ENCODE measurements around the gene C1orf167.

GRCh38 chr1:11753555-11754208 is 8.3 kb upstream of the C1orf167 start:
- TF ChIP-seq, protein P1, sequence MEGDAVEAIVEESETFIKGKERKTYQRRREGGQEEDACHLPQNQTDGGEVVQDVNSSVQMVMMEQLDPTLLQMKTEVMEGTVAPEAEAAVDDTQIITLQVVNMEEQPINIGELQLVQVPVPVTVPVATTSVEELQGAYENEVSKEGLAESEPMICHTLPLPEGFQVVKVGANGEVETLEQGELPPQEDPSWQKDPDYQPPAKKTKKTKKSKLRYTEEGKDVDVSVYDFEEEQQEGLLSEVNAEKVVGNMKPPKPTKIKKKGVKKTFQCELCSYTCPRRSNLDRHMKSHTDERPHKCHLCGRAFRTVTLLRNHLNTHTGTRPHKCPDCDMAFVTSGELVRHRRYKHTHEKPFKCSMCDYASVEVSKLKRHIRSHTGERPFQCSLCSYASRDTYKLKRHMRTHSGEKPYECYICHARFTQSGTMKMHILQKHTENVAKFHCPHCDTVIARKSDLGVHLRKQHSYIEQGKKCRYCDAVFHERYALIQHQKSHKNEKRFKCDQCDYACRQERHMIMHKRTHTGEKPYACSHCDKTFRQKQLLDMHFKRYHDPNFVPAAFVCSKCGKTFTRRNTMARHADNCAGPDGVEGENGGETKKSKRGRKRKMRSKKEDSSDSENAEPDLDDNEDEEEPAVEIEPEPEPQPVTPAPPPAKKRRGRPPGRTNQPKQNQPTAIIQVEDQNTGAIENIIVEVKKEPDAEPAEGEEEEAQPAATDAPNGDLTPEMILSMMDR (conservative IDR thresholded peaks at IDR 0.05; ENCODE audit: low read depth in 2 of 2) = no peak
- TF ChIP-seq ETS1 (IDR thresholded peaks at IDR 0.05) (no peak), EZH2 (IDR thresholded peaks at IDR 0.05; ENCODE audit: low read depth, unreplicated experiment) (no peak), POLR2AphosphoS5 (IDR thresholded peaks at IDR 0.05; ENCODE audit: low read depth) (no peak), REST (IDR thresholded peaks at IDR 0.05; ENCODE audit: unreplicated experiment) (no peak), CREB1 (CRISPR knock-in tag; IDR thresholded peaks at IDR 0.05; ENCODE audit: low read depth) (no peak), EZH2phosphoT487 (IDR thresholded peaks at IDR 0.05; ENCODE audit: unreplicated experiment) (no peak)
- TF ChIP-seq, protein P2, sequence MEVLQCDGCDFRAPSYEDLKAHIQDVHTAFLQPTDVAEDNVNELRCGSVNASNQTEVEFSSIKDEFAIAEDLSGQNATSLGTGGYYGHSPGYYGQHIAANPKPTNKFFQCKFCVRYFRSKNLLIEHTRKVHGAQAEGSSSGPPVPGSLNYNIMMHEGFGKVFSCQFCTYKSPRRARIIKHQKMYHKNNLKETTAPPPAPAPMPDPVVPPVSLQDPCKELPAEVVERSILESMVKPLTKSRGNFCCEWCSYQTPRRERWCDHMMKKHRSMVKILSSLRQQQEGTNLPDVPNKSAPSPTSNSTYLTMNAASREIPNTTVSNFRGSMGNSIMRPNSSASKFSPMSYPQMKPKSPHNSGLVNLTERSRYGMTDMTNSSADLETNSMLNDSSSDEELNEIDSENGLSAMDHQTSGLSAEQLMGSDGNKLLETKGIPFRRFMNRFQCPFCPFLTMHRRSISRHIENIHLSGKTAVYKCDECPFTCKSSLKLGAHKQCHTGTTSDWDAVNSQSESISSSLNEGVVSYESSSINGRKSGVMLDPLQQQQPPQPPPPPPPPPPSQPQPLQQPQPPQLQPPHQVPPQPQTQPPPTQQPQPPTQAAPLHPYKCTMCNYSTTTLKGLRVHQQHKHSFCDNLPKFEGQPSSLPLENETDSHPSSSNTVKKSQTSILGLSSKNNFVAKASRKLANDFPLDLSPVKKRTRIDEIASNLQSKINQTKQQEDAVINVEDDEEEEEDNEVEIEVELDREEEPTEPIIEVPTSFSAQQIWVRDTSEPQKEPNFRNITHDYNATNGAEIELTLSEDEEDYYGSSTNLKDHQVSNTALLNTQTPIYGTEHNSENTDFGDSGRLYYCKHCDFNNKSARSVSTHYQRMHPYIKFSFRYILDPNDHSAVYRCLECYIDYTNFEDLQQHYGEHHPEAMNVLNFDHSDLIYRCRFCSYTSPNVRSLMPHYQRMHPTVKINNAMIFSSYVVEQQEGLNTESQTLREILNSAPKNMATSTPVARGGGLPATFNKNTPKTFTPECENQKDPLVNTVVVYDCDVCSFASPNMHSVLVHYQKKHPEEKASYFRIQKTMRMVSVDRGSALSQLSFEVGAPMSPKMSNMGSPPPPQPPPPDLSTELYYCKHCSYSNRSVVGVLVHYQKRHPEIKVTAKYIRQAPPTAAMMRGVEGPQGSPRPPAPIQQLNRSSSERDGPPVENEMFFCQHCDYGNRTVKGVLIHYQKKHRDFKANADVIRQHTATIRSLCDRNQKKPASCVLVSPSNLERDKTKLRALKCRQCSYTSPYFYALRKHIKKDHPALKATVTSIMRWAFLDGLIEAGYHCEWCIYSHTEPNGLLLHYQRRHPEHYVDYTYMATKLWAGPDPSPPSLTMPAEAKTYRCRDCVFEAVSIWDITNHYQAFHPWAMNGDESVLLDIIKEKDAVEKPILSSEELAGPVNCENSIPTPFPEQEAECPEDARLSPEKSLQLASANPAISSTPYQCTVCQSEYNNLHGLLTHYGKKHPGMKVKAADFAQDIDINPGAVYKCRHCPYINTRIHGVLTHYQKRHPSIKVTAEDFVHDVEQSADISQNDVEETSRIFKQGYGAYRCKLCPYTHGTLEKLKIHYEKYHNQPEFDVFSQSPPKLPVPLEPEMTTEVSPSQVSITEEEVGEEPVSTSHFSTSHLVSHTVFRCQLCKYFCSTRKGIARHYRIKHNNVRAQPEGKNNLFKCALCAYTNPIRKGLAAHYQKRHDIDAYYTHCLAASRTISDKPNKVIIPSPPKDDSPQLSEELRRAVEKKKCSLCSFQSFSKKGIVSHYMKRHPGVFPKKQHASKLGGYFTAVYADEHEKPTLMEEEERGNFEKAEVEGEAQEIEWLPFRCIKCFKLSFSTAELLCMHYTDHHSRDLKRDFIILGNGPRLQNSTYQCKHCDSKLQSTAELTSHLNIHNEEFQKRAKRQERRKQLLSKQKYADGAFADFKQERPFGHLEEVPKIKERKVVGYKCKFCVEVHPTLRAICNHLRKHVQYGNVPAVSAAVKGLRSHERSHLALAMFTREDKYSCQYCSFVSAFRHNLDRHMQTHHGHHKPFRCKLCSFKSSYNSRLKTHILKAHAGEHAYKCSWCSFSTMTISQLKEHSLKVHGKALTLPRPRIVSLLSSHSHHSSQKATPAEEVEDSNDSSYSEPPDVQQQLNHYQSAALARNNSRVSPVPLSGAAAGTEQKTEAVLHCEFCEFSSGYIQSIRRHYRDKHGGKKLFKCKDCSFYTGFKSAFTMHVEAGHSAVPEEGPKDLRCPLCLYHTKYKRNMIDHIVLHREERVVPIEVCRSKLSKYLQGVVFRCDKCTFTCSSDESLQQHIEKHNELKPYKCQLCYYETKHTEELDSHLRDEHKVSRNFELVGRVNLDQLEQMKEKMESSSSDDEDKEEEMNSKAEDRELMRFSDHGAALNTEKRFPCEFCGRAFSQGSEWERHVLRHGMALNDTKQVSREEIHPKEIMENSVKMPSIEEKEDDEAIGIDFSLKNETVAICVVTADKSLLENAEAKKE (CRISPR knock-in tag; IDR thresholded peaks at IDR 0.05) = no peak
